GM21717 (cell line): ENCODE measurements around the gene SELL.
"Not testable (repeated sequence)": the region's sequence is repeated elsewhere in the genome, so short reads cannot be mapped to it uniquely, and the experiment has no call there.

Experiments used
- ATAC-seq: cut with Tn5 transposase; IDR thresholded peaks from one replicate; pipeline ENCODE4 v1.9.1; 2021; ENCODE audit warnings: mild to moderate bottlenecking, moderate library complexity; ENCODE audit not compliant: unreplicated experiment

Gene SELL

DNA sequence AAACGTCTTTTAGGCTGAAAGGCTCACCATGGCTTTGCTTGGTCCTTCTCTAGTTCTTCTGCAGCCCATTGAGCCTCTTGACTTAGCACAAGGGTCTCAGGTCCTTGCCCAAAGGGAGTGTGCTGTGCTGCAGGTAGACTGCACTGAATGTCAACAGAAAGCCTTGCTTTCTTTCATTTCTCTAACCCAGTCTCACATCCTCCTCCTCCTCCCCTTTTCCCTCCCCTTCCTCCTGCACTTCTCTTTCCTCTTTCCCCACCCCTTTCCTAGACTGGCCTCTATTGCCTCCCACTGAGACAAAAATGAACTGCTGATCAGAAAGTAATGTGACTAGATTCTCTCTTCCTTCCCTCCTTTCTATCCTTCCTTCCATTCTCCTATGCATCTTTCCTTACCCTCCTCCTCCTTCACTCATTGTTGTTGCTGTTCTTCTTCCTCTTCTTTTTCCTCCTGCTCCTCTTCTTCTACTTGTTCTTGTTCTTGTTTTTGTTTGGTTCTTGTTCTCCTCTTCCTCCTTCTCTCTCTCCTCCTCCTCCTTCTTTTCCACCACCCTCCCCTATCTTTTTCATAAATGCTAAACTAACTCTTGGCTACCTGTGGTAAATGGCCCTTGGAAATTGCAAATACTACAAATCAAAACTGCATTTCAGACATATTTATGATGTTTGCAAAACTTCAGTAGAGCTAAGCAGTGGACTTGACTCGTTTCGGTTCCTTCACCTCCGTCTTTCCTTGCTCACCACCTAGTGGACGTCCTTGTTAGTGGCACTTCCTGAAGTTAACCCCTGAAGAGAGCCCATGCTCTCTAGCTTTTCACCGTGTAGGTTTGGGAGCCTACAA is at the start of gene SELL:
SELL (minus strand) TSS at position 152 of the 840 bp plus-strand sequence; CDS start at position 30, 122 bp downstream.
- peak; percentile 80 for ATAC-seq

DNA sequence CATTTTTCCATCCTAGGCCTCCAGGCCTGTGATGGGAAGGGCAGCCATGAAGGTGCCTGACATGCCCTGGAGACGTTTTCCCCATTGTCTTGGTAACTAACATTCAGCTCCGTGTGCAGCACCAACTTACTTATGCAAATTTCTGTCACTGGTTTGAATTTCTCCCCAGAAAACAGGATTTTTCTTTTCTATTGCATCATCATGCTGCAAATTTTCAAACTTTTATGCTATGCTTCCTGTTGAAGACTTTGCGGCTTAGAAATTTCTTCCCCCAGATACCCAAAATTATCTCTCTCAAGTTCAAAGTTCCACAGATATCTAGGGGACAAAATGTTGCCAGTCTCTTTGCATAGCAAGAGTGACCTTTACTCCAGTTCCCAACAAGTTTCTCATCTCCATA is 47.6 kb upstream of the SELL start:
- ATAC-seq: no peak

DNA sequence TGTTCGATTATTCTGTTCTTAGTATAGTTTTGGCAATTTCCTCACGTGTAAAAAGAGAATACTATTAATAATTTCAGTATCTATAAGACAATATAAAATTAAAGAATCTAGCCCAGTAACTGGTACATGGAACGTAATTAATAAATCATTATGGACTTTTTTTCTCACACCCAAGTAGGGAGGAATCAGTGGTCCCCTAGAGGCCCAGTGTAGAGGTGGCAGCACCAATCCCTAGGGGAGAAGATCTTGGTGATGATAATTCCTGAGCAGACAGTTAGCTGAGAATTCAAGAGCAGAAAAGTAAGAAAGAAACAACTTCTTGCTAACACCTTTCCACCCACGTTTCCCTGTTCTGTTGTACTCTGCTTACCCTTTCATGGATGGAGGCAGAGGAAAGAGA is 42.1 kb upstream of the SELL start:
- ATAC-seq: no peak

DNA sequence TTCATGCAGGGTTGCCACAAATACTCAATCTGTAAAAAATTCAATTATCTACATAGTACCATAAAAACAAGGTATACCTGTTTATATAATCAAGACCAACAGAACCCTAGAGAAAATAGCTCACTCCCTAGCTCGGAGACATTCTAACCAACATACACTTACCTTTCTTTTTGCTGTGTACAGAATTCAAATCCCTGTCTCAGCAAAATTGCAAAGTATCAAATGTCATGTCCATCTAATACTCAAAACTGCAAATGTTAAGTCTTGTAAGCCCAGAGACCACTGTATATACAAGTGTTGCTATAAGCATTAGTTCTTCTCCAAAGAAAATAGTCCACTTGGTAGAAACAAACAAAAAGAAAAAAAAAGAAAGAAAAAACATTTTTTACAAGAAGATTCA is 38.6 kb upstream of the SELL start:
- ATAC-seq: no peak

DNA sequence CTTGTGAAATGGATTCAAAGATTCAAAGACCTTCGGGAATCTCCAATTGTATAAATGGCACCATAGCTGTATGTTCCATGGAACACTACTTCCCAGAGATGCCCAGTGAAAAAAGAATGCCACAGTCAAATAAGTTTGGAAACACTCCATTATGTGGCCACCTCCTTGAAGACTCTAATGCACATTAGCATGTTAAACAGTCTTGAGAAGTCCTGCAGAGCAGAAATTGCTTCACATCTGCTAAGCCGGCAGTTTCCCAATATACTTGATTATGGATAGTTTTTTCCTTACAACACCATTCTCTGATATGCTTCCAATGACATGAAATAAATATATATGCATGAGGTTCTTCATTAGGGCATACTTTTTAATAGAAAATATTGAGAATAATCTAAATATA is 35.1 kb upstream of the SELL start:
- no peak for ATAC-seq

DNA sequence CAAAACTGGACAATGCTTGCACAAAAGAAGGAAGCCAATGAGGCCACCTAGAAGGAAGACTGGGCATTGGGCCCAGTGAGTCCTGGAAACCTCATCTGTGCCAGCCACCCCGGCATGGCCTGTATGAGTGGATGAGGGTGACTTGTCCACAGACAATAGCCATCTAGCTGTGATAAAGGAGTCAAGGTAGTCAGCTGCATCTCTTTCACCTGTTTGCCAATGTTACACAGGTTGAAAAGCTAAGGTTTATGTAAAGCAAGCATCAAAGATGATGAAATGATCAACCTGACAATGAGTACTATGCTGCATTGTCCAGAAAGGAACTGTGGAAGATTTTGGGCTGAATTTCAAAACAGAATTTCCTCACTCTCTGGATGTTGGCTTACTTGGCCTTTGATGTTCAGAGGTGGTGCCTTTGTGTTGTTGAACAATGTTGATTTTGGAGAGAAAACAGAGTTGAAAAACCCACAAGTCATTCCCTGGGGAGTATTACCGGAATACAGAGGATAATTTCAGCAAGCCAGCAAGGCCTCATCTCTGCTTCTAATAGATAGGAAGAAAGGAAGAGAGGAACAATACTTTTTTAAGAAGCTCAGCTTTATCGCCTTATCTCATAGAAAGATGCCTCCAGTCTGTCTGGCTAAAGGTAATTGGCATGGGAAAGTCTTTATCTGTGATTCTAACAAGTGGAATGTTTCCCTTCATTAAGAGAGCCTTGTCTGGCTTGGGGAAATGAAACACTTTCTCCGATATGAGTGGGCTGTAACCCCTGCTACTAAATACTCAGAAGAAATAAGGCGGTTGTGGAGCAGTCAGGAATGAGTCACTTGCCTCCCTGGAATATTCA is 33.8 kb upstream of the SELL start:
- no peak for ATAC-seq

DNA sequence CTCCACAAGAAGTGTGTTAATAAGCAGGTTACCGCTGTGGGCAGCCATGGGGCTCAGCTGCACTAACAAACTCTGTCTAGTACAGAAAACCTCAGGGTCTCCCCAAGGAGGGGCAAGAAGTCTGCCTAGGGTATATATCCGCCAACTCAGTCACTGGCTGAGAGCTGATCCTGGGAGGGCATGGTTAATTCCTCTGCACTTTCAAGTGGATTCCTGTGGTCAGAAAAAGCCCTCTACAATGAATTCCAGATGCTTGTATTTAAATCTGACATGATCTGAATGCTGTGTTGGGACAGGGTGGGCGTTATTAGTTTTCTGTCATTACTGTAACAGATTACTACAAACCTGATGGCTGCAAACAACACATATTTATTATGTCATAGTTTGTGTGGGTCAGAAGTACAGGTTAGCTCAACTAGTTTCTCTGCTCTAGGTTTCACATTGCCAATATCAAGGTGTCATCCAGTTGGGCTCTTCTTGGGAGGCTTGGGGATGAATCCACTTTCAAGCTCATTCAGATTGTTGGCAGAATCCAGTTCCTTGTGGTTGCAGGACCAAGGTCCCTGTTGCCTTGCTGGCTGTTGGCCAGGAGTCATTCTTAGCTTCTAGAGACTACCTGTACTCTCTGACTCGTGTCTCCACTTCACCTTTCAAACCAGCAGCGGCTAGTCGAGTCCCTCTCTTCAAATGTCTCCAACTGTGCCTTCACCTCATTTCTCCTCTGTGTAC is 30.4 kb upstream of the SELL start:
- ATAC-seq: no peak

DNA sequence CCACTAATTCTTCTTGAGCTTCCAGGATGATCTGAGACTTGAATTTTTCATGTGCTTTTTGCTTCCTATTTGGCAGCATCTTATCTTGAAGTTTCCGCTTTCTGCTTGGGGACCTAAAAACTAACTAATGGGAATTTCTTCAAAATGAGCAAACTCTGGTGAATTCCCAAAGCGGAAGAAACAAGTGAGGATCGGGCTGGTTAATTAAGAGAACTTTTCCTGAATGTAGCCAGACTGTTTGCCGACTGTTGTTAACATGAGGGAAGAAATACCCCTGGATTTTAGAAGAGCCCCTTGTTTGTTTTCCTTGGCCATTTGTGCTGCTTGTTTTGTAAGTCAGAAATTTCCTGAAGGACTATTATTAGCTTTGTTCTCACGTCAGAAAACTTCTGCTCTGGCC is 28.6 kb upstream of the SELL start:
- ATAC-seq: no peak

DNA sequence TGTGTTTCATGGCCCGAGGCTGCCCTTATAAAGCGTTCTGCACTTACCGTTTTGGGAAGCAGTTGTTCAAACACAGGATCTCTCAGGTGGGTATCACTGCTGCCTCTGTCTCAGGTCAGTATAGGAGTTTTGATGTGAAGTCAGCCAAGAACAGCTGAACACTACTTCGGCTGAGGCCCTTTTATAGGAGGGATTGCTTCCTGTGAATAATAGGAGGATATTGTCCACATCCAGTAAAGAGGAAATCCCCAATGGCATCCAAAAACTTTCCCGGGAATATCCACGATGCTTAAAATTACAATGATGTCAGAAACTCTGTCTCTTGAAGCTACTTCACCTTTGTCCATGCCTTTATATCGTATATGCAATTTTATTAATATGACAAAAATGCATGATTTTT is 22.5 kb upstream of the SELL start, which contains the start of gene SELE:
SELE (minus strand) TSS at position 156 of the 400 bp plus-strand sequence. CDS start 467 bp downstream, outside the sequence.
- no peak for ATAC-seq

DNA sequence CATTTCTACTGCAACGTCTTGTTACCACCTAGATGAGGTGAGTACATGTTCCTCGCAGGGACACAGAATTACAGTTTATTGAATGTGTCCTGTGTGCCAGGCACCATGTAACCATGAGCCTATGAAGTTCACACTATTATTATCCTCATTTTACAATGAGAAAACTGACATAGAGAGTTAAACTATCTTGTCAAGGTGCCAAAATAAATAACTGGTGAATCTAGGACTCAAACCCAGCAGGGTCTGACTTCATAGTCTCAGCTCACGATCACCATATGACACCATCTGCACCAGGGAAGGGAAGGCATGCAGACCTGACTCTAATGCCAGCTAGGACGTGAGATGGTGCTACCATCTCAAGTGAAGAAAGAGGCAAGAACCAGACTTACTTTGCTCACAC is 20.0 kb upstream of the SELL start:
- ATAC-seq: no peak

DNA sequence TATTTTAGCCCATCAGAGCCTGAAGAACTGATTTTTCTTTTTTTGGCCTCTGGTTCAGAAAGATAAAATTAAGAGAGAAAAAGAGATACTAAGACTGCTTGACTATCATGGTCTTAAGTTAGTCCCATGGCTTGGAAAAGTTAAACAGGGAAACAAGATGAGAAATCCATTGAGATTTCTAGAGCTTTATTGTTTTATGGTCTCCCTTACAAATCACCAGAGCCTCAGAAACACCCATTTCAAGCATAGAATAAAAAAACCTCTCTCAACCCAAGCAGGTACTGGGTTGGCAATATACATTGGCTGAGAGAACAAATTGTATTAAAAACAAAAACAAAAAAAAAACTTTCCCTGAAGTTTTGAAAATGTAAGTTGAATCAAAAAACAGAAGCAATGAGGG is 18.6 kb upstream of the SELL start:
- ATAC-seq: no peak

DNA sequence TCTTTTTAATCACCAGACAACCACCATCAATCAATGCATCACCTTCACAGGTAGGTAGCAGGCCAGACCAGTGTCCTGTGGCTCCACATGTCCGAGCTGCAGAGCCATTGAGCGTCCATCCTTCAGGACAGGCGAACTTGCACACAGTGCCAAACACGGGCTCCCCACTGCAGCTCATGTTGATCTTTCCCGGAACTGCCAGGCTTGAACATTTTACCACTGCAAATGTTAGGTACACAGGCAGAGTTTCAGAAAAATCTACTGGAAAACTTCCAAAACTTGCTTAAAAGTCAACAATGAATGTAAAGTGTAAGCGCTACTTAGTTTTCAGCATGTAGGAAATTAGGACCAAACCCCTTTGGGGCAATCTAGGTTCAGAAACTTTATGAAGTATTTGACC is 15.9 kb upstream of the SELL start:
- ATAC-seq: no peak

DNA sequence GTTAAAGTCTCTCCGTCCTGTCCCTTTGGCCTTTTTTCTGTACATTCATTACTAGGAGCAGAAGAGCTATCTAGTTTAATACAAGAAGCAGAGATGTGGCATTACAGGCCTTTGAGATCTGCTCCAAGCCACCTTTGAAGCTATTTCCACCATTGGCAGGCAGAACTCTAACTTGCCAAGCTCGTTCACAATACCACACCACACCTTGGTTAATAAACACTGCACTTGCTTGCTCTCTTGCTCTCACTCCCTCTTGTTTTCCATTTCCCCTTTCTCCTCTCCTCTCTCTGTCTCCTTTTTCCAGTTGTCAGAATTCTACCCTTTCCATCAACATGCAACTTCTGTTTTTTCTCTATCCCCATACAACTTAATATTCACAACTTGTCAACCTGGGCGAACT is 15.4 kb upstream of the SELL start:
- ATAC-seq: no peak

DNA sequence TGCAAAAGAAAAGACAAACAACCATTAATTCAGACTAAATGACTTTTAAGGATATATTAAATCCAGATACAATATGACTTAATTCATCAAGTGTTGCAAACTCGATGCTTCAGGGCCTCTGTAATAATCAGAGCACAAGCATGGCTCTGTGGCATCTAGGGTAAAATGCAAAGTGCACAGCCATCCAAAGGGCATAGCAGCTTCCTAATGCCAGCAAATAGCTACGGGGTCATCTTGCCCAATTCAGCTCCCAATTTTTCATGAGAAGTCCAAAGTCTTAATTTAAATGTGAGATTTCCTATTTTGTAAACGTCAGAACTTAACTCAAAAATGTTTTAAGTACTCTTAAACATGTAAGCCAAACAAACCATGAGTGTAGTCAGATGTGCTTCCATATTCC is 14.5 kb upstream of the SELL start:
- no peak for ATAC-seq

DNA sequence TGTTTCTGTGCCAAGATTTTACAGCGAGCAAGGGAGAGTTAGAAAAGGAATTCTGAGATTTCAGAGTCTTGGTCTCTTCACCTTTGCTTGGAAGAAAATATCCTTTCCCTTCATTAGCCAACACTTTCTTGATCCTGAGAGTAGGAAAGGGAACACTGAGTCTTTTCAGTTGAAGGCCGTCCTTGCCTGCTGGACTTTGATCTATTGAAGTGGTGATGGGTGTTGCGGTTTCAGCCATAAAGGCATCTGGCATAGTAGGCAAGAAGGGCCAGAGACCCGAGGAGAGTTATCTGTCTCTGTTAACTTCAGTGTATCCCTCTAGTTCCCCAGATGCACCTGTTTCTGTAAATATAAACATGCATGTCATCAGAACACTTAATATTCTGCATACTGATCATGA is 12.7 kb upstream of the SELL start:
- no peak for ATAC-seq

DNA sequence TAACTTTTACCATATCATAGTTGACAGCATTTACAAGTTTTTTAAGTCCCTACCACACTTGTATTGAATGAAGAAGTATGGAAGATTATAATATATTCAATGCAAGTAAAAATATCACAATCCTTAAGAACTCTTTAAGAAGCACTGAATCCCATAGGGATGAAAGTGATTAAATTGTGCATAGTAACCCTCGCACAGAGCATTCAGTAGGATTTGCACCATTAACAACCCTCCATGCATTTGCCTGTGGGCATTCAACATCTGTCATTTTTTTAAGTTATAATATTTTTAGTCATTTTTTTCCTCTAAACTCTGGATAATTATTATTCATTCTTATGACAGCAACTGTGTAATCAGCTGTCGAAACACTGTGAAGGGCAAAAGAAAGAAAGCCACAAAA is 12.3 kb upstream of the SELL start:
- no peak for ATAC-seq

DNA sequence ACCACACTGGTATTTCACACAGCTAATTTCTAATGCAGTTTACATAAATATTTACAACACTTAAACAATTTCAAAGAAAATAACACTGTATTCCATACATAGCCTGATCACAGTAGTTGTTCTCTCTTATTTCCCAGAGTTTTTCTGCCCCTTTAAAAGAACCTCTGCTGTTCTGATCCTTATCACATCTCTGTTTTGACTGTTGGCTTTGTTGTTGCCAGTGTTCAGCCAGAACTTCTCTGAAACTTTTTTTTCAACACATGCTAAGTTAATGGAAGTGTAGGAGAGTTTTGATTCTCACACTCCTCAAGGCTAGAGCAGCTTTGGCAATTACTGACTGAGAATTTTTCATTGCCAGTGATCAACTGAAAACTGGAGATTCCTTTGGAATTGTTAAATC is 11.4 kb upstream of the SELL start:
- ATAC-seq: no peak

DNA sequence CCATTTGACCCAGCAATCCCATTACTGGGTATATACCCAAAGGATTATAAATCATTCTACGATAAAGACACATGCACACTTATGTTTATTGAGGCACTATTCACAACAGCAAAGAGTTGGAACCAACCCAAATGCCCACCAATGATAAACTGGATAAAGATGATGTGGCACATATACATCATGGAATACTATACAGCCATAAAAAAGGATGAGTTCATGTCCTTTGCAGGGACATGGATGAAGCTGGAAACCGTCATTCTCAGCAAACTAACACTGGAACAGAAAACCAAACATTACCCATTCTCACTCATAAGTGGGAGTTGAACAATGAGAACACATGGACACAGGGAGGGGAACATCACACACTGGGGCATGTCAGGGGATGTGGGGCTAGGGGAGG is 3.7 kb upstream of the SELL start:
- ATAC-seq: not testable (repeated sequence)

DNA sequence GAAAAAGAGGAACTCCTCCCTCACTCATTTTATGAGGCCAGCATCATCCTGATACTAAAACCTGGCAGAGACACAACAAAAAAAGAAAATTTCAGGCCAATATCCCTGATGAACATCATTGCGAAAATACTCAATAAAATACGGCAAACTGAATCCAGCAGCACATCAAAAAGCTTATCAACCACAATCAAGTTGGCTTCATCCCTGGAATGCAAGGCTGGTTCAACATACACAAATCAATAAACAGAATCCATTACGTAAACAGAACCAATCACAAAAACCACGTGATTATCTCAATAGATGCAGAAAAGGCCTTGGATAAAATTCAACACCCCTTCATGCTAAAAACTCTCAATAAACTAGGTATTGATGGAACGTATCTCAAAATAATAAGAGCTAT is 1.7 kb upstream of the SELL start:
- not testable (repeated sequence) for ATAC-seq

DNA sequence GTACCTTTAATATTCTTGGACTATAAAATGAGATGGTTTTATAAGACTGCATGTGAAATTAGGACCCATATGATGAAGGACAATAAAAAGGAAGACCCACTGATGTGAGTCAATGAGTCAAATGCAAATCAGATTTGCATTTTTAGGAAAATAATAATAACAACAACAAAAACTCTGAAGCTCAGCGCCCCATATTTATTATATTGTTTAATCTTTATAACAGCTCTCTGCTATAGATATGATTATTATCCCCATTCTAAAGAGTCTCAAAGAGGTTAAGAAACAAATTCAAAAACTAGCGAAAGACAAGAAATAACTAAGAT is 850 bp upstream of the SELL start:
- no peak for ATAC-seq

DNA sequence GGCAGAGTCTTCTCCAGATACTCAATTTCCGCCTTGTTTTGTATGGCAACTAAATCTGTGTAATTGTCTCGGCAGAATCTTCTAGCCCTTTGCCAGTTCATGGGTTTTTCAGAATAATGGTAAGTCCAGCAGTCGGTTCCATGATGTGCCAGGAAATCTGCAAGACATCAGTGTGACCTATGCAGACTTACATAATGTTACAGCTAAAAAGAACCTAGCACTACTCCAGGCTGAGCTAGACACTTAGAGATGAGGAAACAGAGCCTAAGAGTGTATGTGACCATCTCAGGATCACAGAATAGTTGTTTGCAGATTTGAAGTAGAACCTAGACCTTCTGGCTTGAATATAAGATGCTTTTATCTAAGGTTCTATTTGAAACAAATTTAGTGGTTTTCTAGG is 2.8 kb downstream of the SELL start:
- no peak for ATAC-seq
